B cell (primary cell): ENCODE results near the gene DLG2. TPM values are rescaled to one million over a fixed set of nuclear protein-coding genes. Genes with fewer than 3 reads are reported as not detected.

Experiments used
- ATAC-seq: fragments of 200-7000 bp; cut with Tn5 transposase; one replicate; pipeline ENCODE4 v1.10.0; 2021; ENCODE audit warnings: low read depth, mild to moderate bottlenecking, moderate number of reproducible peaks, moderate library complexity
- CTCF ChIA-PET: fragments of 350-600 bp; sonication (Branson Sonifier 250); formaldehyde crosslinking; loops from one replicate; lab custom pipeline; 2021; ENCODE audit warnings: antibody characterized with exemption, inconsistent platforms; lab: Charles Lee
- POLR2A ChIA-PET: fragments of 350-600 bp; sonication (Branson Sonifier 250); formaldehyde crosslinking; loops from one replicate; lab custom pipeline; 2021; ENCODE audit warnings: antibody characterized with exemption; lab: Charles Lee
- DNase-seq: peaks from one replicate; pipeline ENCODE4 v3.0.0; 2013
- H2AFZ ChIP-seq: 2 replicates; pipeline ENCODE4 v1.6.1; 2012; ENCODE audit warnings: mild to moderate bottlenecking, low read depth, low read length; ENCODE audit not compliant: insufficient read depth, poor library complexity, severe bottlenecking
- H3K27ac ChIP-seq, 2 donors: 1 replicate in 1 of 2; 2 replicates in 1 of 2; pipeline ENCODE4 v1.5.1; 2012 to 2013; ENCODE audit warnings: low read length in 2 of 2, mild to moderate bottlenecking in 2 of 2, moderate library complexity in 1 of 2
- H3K27me3 ChIP-seq, 4 experiments: fragments of 200-600 bp in 1 of 4; sonication (generic) in 1 of 4; replicated peaks in 1 of 4; 1 replicate in 2 of 4; 2 replicates in 2 of 4; pipeline versions ENCODE4 v1.6.1 to v1.7.0; 2013 to 2016; ENCODE audit warnings: low read length in 3 of 4, mild to moderate bottlenecking in 2 of 4, mixed read lengths in 1 of 4, moderate library complexity in 1 of 4; ENCODE audit not compliant: insufficient read depth in 4 of 4, control insufficient read depth in 3 of 4; ENCODE audit errors: control extremely low read depth in 1 of 4
- H3K36me3 ChIP-seq, 2 experiments: replicated peaks in 1 of 2; 1 replicate in 1 of 2; 2 replicates in 1 of 2; pipeline versions ENCODE4 v1.6.1 to v1.7.1; 2013; ENCODE audit warnings: low read length in 1 of 2; ENCODE audit not compliant: insufficient read depth in 2 of 2, control insufficient read depth in 1 of 2; ENCODE audit errors: control extremely low read depth in 1 of 2, extremely low read depth in 1 of 2
- H3K4me1 ChIP-seq, 2 donors: fragments of 200-600 bp in 1 of 2; sonication (generic) in 1 of 2; 1 replicate in 1 of 2; 2 replicates in 1 of 2; pipeline versions ENCODE4 v1.5.1 to v1.6.1; 2013 to 2017; ENCODE audit warnings: low read length in 2 of 2; ENCODE audit not compliant: control insufficient read depth in 2 of 2, insufficient read depth in 2 of 2
- H3K4me2 ChIP-seq: replicated peaks from 2 replicates; pipeline ENCODE3; 2012; ENCODE audit warnings: mild to moderate bottlenecking, low read depth, low read length; ENCODE audit not compliant: poor library complexity, severe bottlenecking
- H3K4me3 ChIP-seq, 5 experiments: fragments of 200-600 bp in 1 of 5; sonication (generic) in 1 of 5; 1 replicate in 3 of 5; 2 replicates in 2 of 5; pipeline versions ENCODE4 v1.5.1 to v1.7.0; 2011 to 2016; ENCODE audit warnings: low read length in 4 of 5, mild to moderate bottlenecking in 4 of 5, low read depth in 2 of 5, control low read depth in 1 of 5, moderate library complexity in 1 of 5; ENCODE audit not compliant: insufficient read depth in 1 of 5; ENCODE audit errors: control extremely low read depth in 1 of 5, extremely low read depth in 1 of 5
- H3K79me2 ChIP-seq: fragments of 200-600 bp; sonication (generic); one replicate; pipeline ENCODE4 v1.6.0; 2016; ENCODE audit warnings: low read length; ENCODE audit not compliant: control insufficient read depth, insufficient read depth
- H3K9ac ChIP-seq: fragments of 200-600 bp; sonication (generic); 2 replicates; pipeline ENCODE4 v1.6.1; 2017; ENCODE audit warnings: mild to moderate bottlenecking, low read length, moderate library complexity
- H3K9me3 ChIP-seq, 3 donors: one replicate each; pipeline versions ENCODE4 v1.6.1 to v1.7.1; 2013; ENCODE audit warnings: low read length in 2 of 3; ENCODE audit not compliant: control insufficient read depth in 2 of 3, insufficient read depth in 1 of 3; ENCODE audit errors: control extremely low read depth in 1 of 3
- H4K20me1 ChIP-seq: 2 replicates; pipeline ENCODE4 v1.6.0; 2012; ENCODE audit warnings: mild to moderate bottlenecking, low read length; ENCODE audit not compliant: insufficient read depth, control insufficient read depth, poor library complexity, severe bottlenecking
- H3K27ac Mint-ChIP-seq: one replicate; pipeline ENCODE4 v1.8.0; 2021; ENCODE audit warnings: mixed read lengths
- H3K27me3 Mint-ChIP-seq: one replicate; pipeline ENCODE4 v1.8.0; 2021; ENCODE audit warnings: mixed read lengths
- H3K4me1 Mint-ChIP-seq: one replicate; pipeline ENCODE4 v1.8.0; 2021; ENCODE audit warnings: mixed read lengths
- H3K4me3 Mint-ChIP-seq: one replicate; pipeline ENCODE4 v1.8.0; 2021; ENCODE audit warnings: mixed read lengths
- H3K9me3 Mint-ChIP-seq: one replicate; pipeline ENCODE4 v1.8.0; 2022; ENCODE audit warnings: mixed read lengths; ENCODE audit not compliant: insufficient read depth
- EZH2 ChIP-seq: IDR thresholded peaks from 2 replicates; pipeline ENCODE4 v1.6.1; 2012; ENCODE audit warnings: borderline replicate concordance, low read depth, mild to moderate bottlenecking, moderate library complexity, low read length; ENCODE audit not compliant: insufficient read depth, poor library complexity, severe bottlenecking
- WGBS: methylation state at CpG from one replicate; pipeline ENCODE4 v1.1.5; 2013; ENCODE audit warnings: missing lambda C conversion rate; ENCODE audit not compliant: insufficient coverage; 5-methylcytosine and 5-hydroxymethylcytosine counted together
- intact Hi-C: fragments of 100-400 bp; cut with micrococcal nuclease; formaldehyde crosslinking; loops from one replicate; pipeline ENCODE4 v1.10.0; 2022
- polyA plus RNA-seq: library from polyadenylated mRNA; depleted of rRNA; stranded (reverse); fragments of >200 nt; gene quantifications from 2 replicates; pipeline ENCODE4 v1.2.3, GENCODE V29; 2012
- total RNA-seq, 2 donors: library from RNA; stranded (reverse); fragments of 120-200 nt in 1 of 2; gene quantifications; 1 replicate in 1 of 2; 2 replicates in 1 of 2; pipeline versions ENCODE4 v1.2.3 to v1.2.4, GENCODE V29; 2013 to 2022
- TF ChIP-seq, protein P1 (sequence below): fragments of 200-600 bp; IDR thresholded peaks from one replicate; pipeline ENCODE4 v1.8.0; 2022; ENCODE audit warnings: antibody characterized with exemption, mild to moderate bottlenecking

DLG2 gene
- total and polyA plus RNA-seq, 2 donors (not counting 1 experiment from before 2014, with no cell fraction given) = 0.54 to 5.4 TPM

DNA sequence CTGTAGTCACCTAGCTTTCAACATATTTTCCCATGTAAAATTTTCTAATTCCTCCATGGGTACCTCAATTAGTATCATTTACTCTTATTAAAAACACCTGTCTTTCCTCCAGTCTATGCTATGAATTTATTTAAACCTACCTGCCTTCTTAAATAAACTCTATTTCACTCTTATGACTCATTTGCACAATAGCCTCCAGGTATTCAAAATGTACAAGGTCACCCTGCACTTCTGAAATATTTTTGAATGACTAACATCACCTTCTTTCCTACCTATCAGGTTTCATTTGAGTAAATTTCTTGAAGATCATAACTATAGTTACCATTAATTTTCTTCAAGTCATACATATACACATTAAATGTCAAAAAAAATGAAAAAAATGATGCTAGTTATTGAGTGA lies 939.7 kb downstream of the DLG2 start:
- H3K36me3 ChIP-seq = no peaks in the 10 kb centered on the region
- intact Hi-C loops = no loop called here
- H3K9me3 Mint-ChIP-seq = no peaks in the 10 kb centered on the region
- H2AFZ ChIP-seq = no peak overlapping the region
- no peak overlapping the region for H3K4me3 Mint-ChIP-seq
- no peaks in the 10 kb centered on the region for H4K20me1 ChIP-seq
- no peak overlapping the region for H3K9ac ChIP-seq
- H3K79me2 ChIP-seq = no peaks in the 10 kb centered on the region
- H3K27ac Mint-ChIP-seq = no peak overlapping the region
- ChIA-PET CTCF (no interaction called here), POLR2A (no interaction called here)
- H3K4me3 ChIP-seq = no peak overlapping the region
- no peaks in the 10 kb centered on the region for H3K27me3 ChIP-seq
- TF ChIP-seq, protein P1, sequence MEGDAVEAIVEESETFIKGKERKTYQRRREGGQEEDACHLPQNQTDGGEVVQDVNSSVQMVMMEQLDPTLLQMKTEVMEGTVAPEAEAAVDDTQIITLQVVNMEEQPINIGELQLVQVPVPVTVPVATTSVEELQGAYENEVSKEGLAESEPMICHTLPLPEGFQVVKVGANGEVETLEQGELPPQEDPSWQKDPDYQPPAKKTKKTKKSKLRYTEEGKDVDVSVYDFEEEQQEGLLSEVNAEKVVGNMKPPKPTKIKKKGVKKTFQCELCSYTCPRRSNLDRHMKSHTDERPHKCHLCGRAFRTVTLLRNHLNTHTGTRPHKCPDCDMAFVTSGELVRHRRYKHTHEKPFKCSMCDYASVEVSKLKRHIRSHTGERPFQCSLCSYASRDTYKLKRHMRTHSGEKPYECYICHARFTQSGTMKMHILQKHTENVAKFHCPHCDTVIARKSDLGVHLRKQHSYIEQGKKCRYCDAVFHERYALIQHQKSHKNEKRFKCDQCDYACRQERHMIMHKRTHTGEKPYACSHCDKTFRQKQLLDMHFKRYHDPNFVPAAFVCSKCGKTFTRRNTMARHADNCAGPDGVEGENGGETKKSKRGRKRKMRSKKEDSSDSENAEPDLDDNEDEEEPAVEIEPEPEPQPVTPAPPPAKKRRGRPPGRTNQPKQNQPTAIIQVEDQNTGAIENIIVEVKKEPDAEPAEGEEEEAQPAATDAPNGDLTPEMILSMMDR = no peak
- no peak for TF ChIP-seq EZH2
- no peaks in the 10 kb centered on the region for H3K27me3 Mint-ChIP-seq
- H3K4me1 ChIP-seq = no peaks in the 10 kb centered on the region
- no peak for ATAC-seq
- DNase-seq = no peak
- H3K9me3 ChIP-seq = no peaks in the 10 kb centered on the region
- no peak overlapping the region for H3K27ac ChIP-seq
- no peak overlapping the region for H3K4me2 ChIP-seq
- no peaks in the 10 kb centered on the region for H3K4me1 Mint-ChIP-seq

DNA sequence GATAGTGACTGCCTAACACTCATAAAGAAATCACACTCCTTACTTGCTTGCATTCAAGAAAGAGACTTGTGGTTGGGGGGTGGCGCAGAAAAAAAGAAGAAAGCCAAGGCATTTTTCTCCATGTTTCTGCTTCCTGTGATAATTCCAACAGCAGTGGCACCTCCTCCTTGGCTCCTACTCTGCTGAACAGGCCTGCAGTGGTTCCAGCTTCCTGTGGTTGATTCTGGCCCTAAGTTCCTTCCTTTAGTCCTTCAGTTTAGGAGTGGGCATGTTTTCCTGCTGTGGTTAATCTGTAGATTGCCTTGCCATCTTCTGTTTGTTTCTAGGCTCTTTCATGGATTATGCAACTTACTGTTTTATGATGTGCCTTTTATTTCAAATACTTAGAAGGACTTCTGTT lies 940.4 kb downstream of the DLG2 start:
- Mint-ChIP-seq H3K27ac (no peak overlapping the region), H3K27me3 (no peaks in the 10 kb centered on the region), H3K4me1 (no peaks in the 10 kb centered on the region), H3K9me3 (no peaks in the 10 kb centered on the region), H3K4me3 (no peak overlapping the region)
- H2AFZ ChIP-seq = no peak overlapping the region
- no peaks in the 10 kb centered on the region for H3K9me3 ChIP-seq
- no peak overlapping the region for H3K4me3 ChIP-seq
- H3K36me3 ChIP-seq = no peaks in the 10 kb centered on the region
- no peak overlapping the region for H3K9ac ChIP-seq
- no peaks in the 10 kb centered on the region for H4K20me1 ChIP-seq
- POLR2A ChIA-PET = no interaction called here
- TF ChIP-seq EZH2 = no peak
- TF ChIP-seq, protein P1 = no peak
- H3K4me2 ChIP-seq = no peak overlapping the region
- H3K27ac ChIP-seq = no peak overlapping the region
- 33% methylated on average over 1 of the region's 1 CpG for WGBS
- CTCF ChIA-PET = no interaction called here
- no peaks in the 10 kb centered on the region for H3K27me3 ChIP-seq
- ATAC-seq (no peak), DNase-seq (no peak)
- no peaks in the 10 kb centered on the region for H3K79me2 ChIP-seq
- no peaks in the 10 kb centered on the region for H3K4me1 ChIP-seq
- intact Hi-C loops = no loop called here
